Neuronal stem cell (in vitro differentiated cells): ENCODE measurements around the gene IDH2.

Source experiments
- DNase-seq: peaks from one replicate; pipeline ENCODE4 v3.0.0-alpha.2; 2013; ENCODE audit warnings: low spot score
- H2AFZ ChIP-seq: one replicate; pipeline ENCODE4 v1.6.1; 2013; ENCODE audit warnings: mild to moderate bottlenecking, low read length, inconsistent platforms
- H2AK5ac ChIP-seq: 2 replicates; pipeline ENCODE4 v1.6.1; 2013; ENCODE audit warnings: low read depth, mild to moderate bottlenecking, inconsistent platforms, low read length, moderate library complexity, mixed read lengths
- H2BK120ac ChIP-seq: 2 replicates; pipeline ENCODE4 v1.6.1; 2013; ENCODE audit warnings: low read depth, mild to moderate bottlenecking, inconsistent platforms, low read length, moderate library complexity, mixed read lengths
- H2BK12ac ChIP-seq: one replicate; pipeline ENCODE4 v1.6.1; 2013; ENCODE audit warnings: low read length, inconsistent platforms
- H2BK15ac ChIP-seq: 2 replicates; pipeline ENCODE4 v1.6.1; 2013; ENCODE audit warnings: mild to moderate bottlenecking, low read length, inconsistent platforms, mixed read lengths
- H2BK5ac ChIP-seq: one replicate; pipeline ENCODE4 v1.6.1; 2013; ENCODE audit warnings: inconsistent platforms, mild to moderate bottlenecking, low read length, moderate library complexity
- H3K14ac ChIP-seq: one replicate; pipeline ENCODE4 v1.6.1; 2013; ENCODE audit warnings: low read length, inconsistent platforms
- H3K18ac ChIP-seq: 2 replicates; pipeline ENCODE4 v1.6.1; 2013; ENCODE audit warnings: low read length, inconsistent platforms
- H3K23ac ChIP-seq: 2 replicates; pipeline ENCODE4 v1.6.1; 2013; ENCODE audit warnings: low read depth, mild to moderate bottlenecking, mixed read lengths, low read length, inconsistent platforms; ENCODE audit not compliant: poor library complexity
- H3K27ac ChIP-seq: replicated peaks from 3 replicates; pipeline ENCODE4 v1.5.1; 2013; ENCODE audit warnings: low read length, inconsistent platforms
- H3K27me3 ChIP-seq, 3 experiments: 2 replicates each; pipeline ENCODE4 v1.6.1; 2013; ENCODE audit warnings: low read length in 3 of 3, mild to moderate bottlenecking in 2 of 3, inconsistent platforms in 1 of 3, low read depth in 1 of 3, mixed read lengths in 1 of 3, moderate library complexity in 1 of 3; ENCODE audit not compliant: control insufficient read depth in 3 of 3, insufficient read depth in 3 of 3
- H3K36me3 ChIP-seq, 2 donors: replicated peaks in 1 of 2; 2 replicates each; pipeline ENCODE4 v1.6.1; 2013; ENCODE audit warnings: low read length in 2 of 2; ENCODE audit not compliant: control insufficient read depth in 2 of 2, insufficient read depth in 2 of 2
- H3K4ac ChIP-seq: 2 replicates; pipeline ENCODE4 v1.6.1; 2013; ENCODE audit warnings: inconsistent platforms, mild to moderate bottlenecking, low read length, moderate library complexity
- H3K4me1 ChIP-seq, 2 donors: 1 replicate in 1 of 2; 2 replicates in 1 of 2; pipeline ENCODE4 v1.6.1; 2013; ENCODE audit warnings: low read length in 2 of 2, low read depth in 1 of 2; ENCODE audit not compliant: control insufficient read depth in 2 of 2, insufficient read depth in 1 of 2
- H3K4me2 ChIP-seq: one replicate; pipeline ENCODE4 v1.6.1; 2013; ENCODE audit warnings: mild to moderate bottlenecking, low read length, inconsistent platforms; ENCODE audit not compliant: insufficient read depth, poor library complexity, severe bottlenecking
- H3K4me3 ChIP-seq, 2 donors: 2 replicates each; pipeline ENCODE4 v1.5.1; 2013; ENCODE audit warnings: low read length in 2 of 2, mild to moderate bottlenecking in 2 of 2, inconsistent platforms in 1 of 2, moderate library complexity in 1 of 2
- H3K79me1 ChIP-seq: one replicate; pipeline ENCODE4 v1.6.1; 2013; ENCODE audit warnings: low read depth, mild to moderate bottlenecking, inconsistent platforms, low read length, moderate library complexity
- H3K9ac ChIP-seq: one replicate; pipeline ENCODE4 v1.6.1; 2013; ENCODE audit warnings: mild to moderate bottlenecking, low read depth, low read length, inconsistent platforms; ENCODE audit not compliant: poor library complexity
- H3K9me3 ChIP-seq, 2 donors: replicated peaks in 1 of 2; 2 replicates each; pipeline versions ENCODE3 to v1.6.1; 2013; ENCODE audit warnings: low read length in 2 of 2, mild to moderate bottlenecking in 2 of 2, inconsistent platforms in 1 of 2, low read depth in 1 of 2, mixed read lengths in 1 of 2, moderate library complexity in 1 of 2; ENCODE audit not compliant: control insufficient read depth in 2 of 2, insufficient read depth in 1 of 2
- H4K8ac ChIP-seq: one replicate; pipeline ENCODE4 v1.6.1; 2013; ENCODE audit warnings: low read depth, mild to moderate bottlenecking, inconsistent platforms, low read length, moderate library complexity
- H4K91ac ChIP-seq: one replicate; pipeline ENCODE4 v1.6.1; 2013; ENCODE audit warnings: low read length, low read depth, mild to moderate bottlenecking, inconsistent platforms; ENCODE audit not compliant: poor library complexity
- WGBS, 2 donors: extraction: QIAGEN DNeasy Blood & Tissue Kit; methylation state at CpG; one replicate each; pipeline ENCODE4 v1.1.7; 2013; ENCODE audit warnings: missing lambda C conversion rate in 2 of 2, mixed read lengths in 1 of 2; ENCODE audit not compliant: insufficient read length in 2 of 2, insufficient replicate concordance in 1 of 2; ENCODE audit errors: extremely low coverage in 2 of 2; 5-methylcytosine and 5-hydroxymethylcytosine counted together

The IDH2 gene

DNA sequence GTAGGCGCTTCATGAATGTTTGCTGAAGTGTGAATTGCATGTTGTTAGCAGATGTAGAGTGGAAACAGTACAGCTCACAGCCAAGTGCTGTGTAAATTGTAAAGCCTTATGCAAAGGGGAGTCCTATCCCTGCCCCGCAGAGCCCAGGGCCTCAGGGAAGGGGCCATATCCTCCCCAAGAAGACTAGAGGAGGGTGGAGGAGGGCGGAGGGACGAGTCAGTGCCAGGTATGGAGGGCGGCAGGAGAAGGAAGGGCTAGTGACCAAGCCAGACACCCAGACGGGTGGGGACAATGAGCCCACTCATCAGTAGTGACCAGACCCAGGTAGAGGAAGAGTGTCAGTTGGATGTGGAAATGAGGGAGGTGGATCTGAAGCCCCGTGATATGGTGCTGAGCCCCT is 56.0 kb downstream of the IDH2 start:
- H3K18ac ChIP-seq: peak overlapping the region; percentile 36
- no CpG with 5 or more reads among the region's 7 CpGs for WGBS, 2 donors
- H3K9me3 ChIP-seq: no peaks in the 10 kb centered on the region
- no peak overlapping the region for H4K91ac ChIP-seq
- DNase-seq: no peak
- H3K4me3 ChIP-seq: no peak overlapping the region
- H3K9ac ChIP-seq: no peak overlapping the region
- H2BK120ac ChIP-seq: no peak overlapping the region
- H3K4ac ChIP-seq: no peak overlapping the region
- H3K36me3 ChIP-seq: peaks cover 4 to 17% of the 10 kb centered on the region in 2 donors
- no peak overlapping the region for H3K4me2 ChIP-seq
- peaks cover 19 to 32% of the 10 kb centered on the region in 2 donors for H3K4me1 ChIP-seq
- H4K8ac ChIP-seq: no peak overlapping the region
- no peaks in the 10 kb centered on the region for H3K27me3 ChIP-seq
- H2BK12ac ChIP-seq: no peak overlapping the region
- peak overlapping the region; percentile 95 for H2BK5ac ChIP-seq
- no peak overlapping the region for H3K27ac ChIP-seq
- peaks cover 28% of the 10 kb centered on the region for H3K79me1 ChIP-seq
- H2AK5ac ChIP-seq: peak overlapping the region; percentile 14
- H3K14ac ChIP-seq: no peak overlapping the region
- no peak overlapping the region for H2AFZ ChIP-seq
- H3K23ac ChIP-seq: no peak overlapping the region
- H2BK15ac ChIP-seq: no peak overlapping the region

DNA sequence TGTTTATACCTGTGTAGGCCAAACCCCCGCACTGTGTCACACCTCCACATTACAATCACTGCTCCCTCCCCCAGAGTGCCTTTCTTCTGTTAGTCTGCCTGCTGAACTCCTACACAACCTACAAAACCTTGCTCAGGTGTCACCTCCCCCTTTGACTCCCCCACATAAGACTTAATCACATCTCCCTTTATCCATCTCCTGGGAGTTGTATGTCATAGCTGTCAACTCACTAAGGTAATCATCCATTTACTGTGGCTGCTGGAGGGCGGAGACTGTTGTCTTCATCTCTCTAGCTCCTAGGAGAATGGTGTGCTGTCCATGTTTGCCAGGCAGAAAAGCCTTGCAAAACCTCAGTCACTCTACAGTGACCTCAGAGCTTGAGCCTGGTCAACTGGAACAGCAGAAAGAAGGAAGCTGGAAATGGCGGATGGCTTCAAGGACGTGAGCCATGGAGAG is 57.3 kb downstream of the IDH2 start:
- Histone ChIP-seq H3K79me1 (peaks cover 22% of the 10 kb centered on the region), H3K36me3 (peaks cover 4 to 17% of the 10 kb centered on the region in 2 donors), H2AK5ac (peak overlapping the region; percentile 96), H3K4ac (no peak overlapping the region), H2BK12ac (peak overlapping the region; percentile 2), H3K4me2 (no peak overlapping the region), H3K27ac (no peak overlapping the region), H3K27me3 (no peaks in the 10 kb centered on the region), H3K9me3 (no peaks in the 10 kb centered on the region), H3K4me3 (no peak overlapping the region), H3K4me1 (peaks cover 22 to 38% of the 10 kb centered on the region in 2 donors), H4K91ac (peak overlapping the region; percentile 38), H4K8ac (no peak overlapping the region), H3K9ac (no peak overlapping the region), H2BK5ac (peak overlapping the region; percentile 95), H3K18ac (peak overlapping the region; percentile 86), H3K14ac (peak overlapping the region; percentile 49), H2BK15ac (peak overlapping the region; percentile 71), H2BK120ac (no peak overlapping the region), H2AFZ (no peak overlapping the region), H3K23ac (peak overlapping the region; percentile 62)
- no CpG with 5 or more reads among the region's 4 CpGs for WGBS, 2 donors
- DNase-seq: no peak

DNA sequence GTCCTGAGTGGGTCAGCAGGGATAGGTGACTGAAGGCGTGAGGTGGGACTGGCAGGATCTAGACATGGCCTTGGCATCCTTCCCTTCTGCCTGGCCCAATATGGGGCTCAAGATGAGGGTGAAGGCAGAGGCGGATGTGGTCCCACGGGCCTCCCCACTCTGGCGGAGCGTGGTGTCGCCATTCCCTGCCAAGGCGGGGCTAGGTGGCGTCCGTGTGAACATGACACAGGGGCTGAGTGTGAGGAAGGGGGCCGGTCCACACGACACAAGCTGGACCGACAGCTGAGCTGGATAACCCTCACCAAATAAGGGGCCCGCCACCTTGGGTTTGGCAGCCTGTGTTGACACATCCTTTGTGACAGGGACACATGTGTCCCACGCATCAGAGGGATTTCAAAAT is 58.1 kb downstream of the IDH2 start:
- Histone ChIP-seq H3K4me1 (peaks cover 22 to 36% of the 10 kb centered on the region in 2 donors), H3K27ac (peak overlapping the region; percentile 98), H2BK12ac (peak overlapping the region; percentile 97), H3K79me1 (peaks cover 17% of the 10 kb centered on the region), H3K23ac (peak overlapping the region; percentile 92), H3K9me3 (no peaks in the 10 kb centered on the region), H2BK120ac (peak overlapping the region; percentile 85), H3K4me2 (no peak overlapping the region), H2BK5ac (peak overlapping the region; percentile 85), H2BK15ac (no peak overlapping the region), H2AK5ac (peak overlapping the region; percentile 96), H3K27me3 (no peaks in the 10 kb centered on the region), H3K9ac (no peak overlapping the region), H3K4ac (peak overlapping the region; percentile 46), H3K18ac (peak overlapping the region; percentile 93), H2AFZ (no peak overlapping the region), H3K14ac (no peak overlapping the region), H4K91ac (no peak overlapping the region), H3K36me3 (peaks cover 4 to 17% of the 10 kb centered on the region in 2 donors), H4K8ac (no peak overlapping the region), H3K4me3 (no peak overlapping the region)
- DNase-seq: no peak
- no CpG with 5 or more reads among the region's 14 CpGs for WGBS, 2 donors

DNA sequence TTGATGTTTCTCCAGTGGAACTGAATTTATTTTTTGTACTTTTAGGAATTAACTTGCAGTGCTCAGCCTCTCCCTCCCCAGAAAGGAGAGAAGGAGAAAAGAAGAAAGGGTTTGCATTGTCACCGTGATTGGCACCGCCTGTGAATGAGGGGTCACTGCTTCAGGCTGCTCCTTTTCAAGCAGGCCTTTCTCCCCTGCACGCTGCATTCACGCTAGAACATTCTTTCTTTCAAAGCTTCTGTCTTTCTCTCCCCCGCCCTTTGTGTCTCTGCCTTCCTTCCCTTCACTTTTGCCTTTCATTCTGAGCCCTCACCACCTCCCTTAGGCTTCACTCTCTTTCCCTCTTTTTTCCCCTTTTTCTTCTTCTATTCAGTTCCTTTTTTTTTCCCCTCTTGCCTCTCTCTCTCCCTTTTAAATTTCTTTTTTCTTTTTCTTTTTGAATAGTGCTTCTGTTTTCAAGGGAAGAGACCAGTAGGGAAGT is 58.7 kb downstream of the IDH2 start:
- Histone ChIP-seq H2BK15ac (no peak overlapping the region), H2AK5ac (no peak overlapping the region), H4K91ac (no peak overlapping the region), H3K79me1 (peaks cover 18% of the 10 kb centered on the region), H2BK5ac (peak overlapping the region; percentile 83), H3K4me2 (no peak overlapping the region), H2BK120ac (no peak overlapping the region), H2AFZ (no peak overlapping the region), H3K9ac (no peak overlapping the region), H3K4me3 (no peak overlapping the region), H2BK12ac (no peak overlapping the region), H3K36me3 (peaks cover 4 to 17% of the 10 kb centered on the region in 2 donors), H4K8ac (no peak overlapping the region), H3K4ac (no peak overlapping the region), H3K27me3 (no peaks in the 10 kb centered on the region), H3K4me1 (peaks cover 22 to 36% of the 10 kb centered on the region in 2 donors), H3K23ac (no peak overlapping the region), H3K14ac (no peak overlapping the region), H3K9me3 (no peaks in the 10 kb centered on the region), H3K27ac (peak overlapping the region; percentile 98), H3K18ac (no peak overlapping the region)
- DNase-seq: peak; percentile 58
- no CpG with 5 or more reads among the region's 5 CpGs for WGBS, 2 donors
